Measurements from ENCODE around the gene DENND5A. TPM values are rescaled to one million over a fixed set of nuclear protein-coding genes. Genes with fewer than 3 reads are reported as not detected.

DENND5A gene
- total and polyA plus RNA-seq, 2 of the 8 experiments (the other 6 are each of a cell fraction or from before 2014, with no cell fraction given): 65.7 to 139 TPM

DNA sequence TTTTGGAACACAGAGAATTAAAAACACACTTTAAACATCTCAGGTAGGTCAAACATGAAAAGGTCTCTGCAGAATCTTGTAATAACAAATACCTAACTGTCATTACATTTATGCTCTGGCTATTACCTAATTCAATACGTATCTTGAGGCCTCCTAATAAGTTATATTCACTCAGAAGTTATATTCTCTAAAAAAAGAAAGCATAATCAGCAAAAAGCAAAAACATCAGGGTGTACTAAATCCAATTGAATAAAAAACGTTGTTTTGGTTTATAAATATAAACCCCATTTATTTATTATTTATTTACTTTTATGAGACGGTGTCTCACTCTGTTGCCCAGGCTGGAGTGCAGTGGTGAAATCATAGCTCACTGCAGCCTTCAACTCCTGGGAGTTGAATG is 39.0 kb upstream of the DENND5A start:
- POLR2A ChIA-PET (ENCODE audit: partially characterized antibody): interaction anchor here (0.7 to 1.4 kb wide), 2 partner anchors 80 to 189 kb away, joined by 3 to 4 read pairs; partner anchors contain the start of gene IPO7
- no peak for TF ChIP-seq TCF12 (IDR thresholded peaks at IDR 0.05; ENCODE audit: low read depth, low read length)
- no peak for TF ChIP-seq CREB1 (IDR thresholded peaks at IDR 0.05)
- no peak for TF ChIP-seq RXRA (IDR thresholded peaks at IDR 0.05; ENCODE audit: insufficient read depth, low read depth, low read length)
- no peak for TF ChIP-seq SRF (IDR thresholded peaks at IDR 0.05; ENCODE audit: low read depth, low read length)
- TF ChIP-seq RFX5 (IDR thresholded peaks at IDR 0.05; ENCODE audit: borderline replicate concordance, low read depth, low read length): no peak
- no peak for TF ChIP-seq SIRT6 (IDR thresholded peaks at IDR 0.05; ENCODE audit: low read length)
- no peak for TF ChIP-seq EZH2 (IDR thresholded peaks at IDR 0.05; ENCODE audit: low read depth, low read length, severe bottlenecking)

More for the DNA sequence above, 39.0 kb upstream of the DENND5A start:
- Histone ChIP-seq H3K23me2 (ENCODE audit: low read depth, low read length) (peaks cover 2% of the 10 kb centered on the region; the same call in 1 of the 2 replicates), H3K79me1 (ENCODE audit: low read depth, low read length) (no peaks in the 10 kb centered on the region; the same call in 1 of the 2 replicates), H2BK5ac (ENCODE audit: low read depth, low read length) (no peak overlapping the region), H2BK120ac (replicated peaks; ENCODE audit: low read depth, low read length) (no peak overlapping the region), H4K8ac (ENCODE audit: extremely low read depth, insufficient read depth, low read length) (no peak overlapping the region), H3K79me2 (ENCODE audit: control insufficient read depth in 1 of 2, insufficient read depth in 2 of 2, low read length in 2 of 2) (peaks cover 0 to 70% of the 10 kb centered on the region in 2 experiments; a peak in 3 of 4 replicates), H3K9ac (replicated peaks in 1 of 4; ENCODE audit: extremely low read depth in 1 of 4, low read depth in 3 of 4, low read length in 3 of 4) (no peak overlapping the region), H2BK20ac (ENCODE audit: low read length) (no peak overlapping the region), H3K4me3 (ENCODE audit: extremely low read depth in 1 of 4, insufficient read depth in 2 of 4, low read depth in 3 of 4, low read length in 4 of 4) (no peak overlapping the region), H3K27ac (ENCODE audit: low read depth, low read length) (no peak overlapping the region), H2AFZ (ENCODE audit: low read length) (no peak overlapping the region), H3K23ac (ENCODE audit: insufficient read length) (no peak overlapping the region), H3K4me2 (ENCODE audit: insufficient read depth in 1 of 2, low read depth in 2 of 2, low read length in 2 of 2) (no peak overlapping the region), H3K36me3 (ENCODE audit: control insufficient read depth in 2 of 4, insufficient read depth in 4 of 4, low read length in 3 of 4) (peaks cover 0 to 4% (median 0%) of the 10 kb centered on the region in 4 experiments; a peak in 1 of 8 replicates), H3K4me1 (replicated peaks in 1 of 4; ENCODE audit: control insufficient read depth in 3 of 4, insufficient read depth in 4 of 4, low read length in 3 of 4) (0 out of 7 replicates have a peak, but pooled peaks cover 0 to 2% (median 0%) of the 10 kb centered on the region in 4 experiments), H2BK12ac (ENCODE audit: low read depth, low read length) (no peak overlapping the region), H3K56ac (replicated peaks; ENCODE audit: insufficient read length, low read depth, low read length) (no peak overlapping the region), H3K14ac (ENCODE audit: insufficient read length) (no peak overlapping the region), H3K4ac (replicated peaks; ENCODE audit: insufficient read length, low read depth, low read length) (no peak overlapping the region), H2BK15ac (ENCODE audit: low read length) (no peak overlapping the region), H2AK5ac (ENCODE audit: low read depth, low read length) (no peak overlapping the region), H3K27me3 (replicated peaks in 1 of 4; ENCODE audit: control insufficient read depth in 3 of 4, extremely low read depth in 1 of 4, insufficient read depth in 3 of 4, low read length in 3 of 4) (no peaks in the 10 kb centered on the region), H4K91ac (replicated peaks; ENCODE audit: insufficient read length, low read length) (no peak overlapping the region), H3K18ac (ENCODE audit: extremely low read depth, low read length) (no peak overlapping the region), H4K5ac (ENCODE audit: insufficient read length, low read depth, low read length) (no peak overlapping the region), H4K20me1 (replicated peaks in 1 of 2; ENCODE audit: control insufficient read depth in 1 of 2, insufficient read depth in 2 of 2, low read length in 2 of 2) (peaks cover 0 to 3% of the 10 kb centered on the region in 2 experiments), H3K9me3 (ENCODE audit: insufficient read depth in 2 of 2, low read depth in 1 of 2, low read length in 1 of 2) (no peaks in the 10 kb centered on the region)
- DNase-seq (ENCODE audit: low read depth in 1 of 2, low spot score in 2 of 2) (no peak), FAIRE-seq (no peak)
- CTCF ChIA-PET (ENCODE audit: partially characterized antibody): interaction anchor here (0.6 to 1.0 kb wide), 3 partner anchors 101 to 1131 kb away, joined by 3 to 6 read pairs (median 3); no protein-coding TSS in a partner anchor
- WGBS, 2 experiments (ENCODE audit: extremely low coverage in 1 of 2, insufficient coverage in 1 of 2, insufficient read length in 1 of 2, insufficient replicate concordance in 2 of 2, low coverage in 1 of 2, low lambda C conversion rate in 2 of 2, missing lambda C conversion rate in 1 of 2): 92% methylated on average over 3 of the region's 3 CpGs; no CpG with 5 or more reads in 1 of the 2 experiments

All from H1 (cell line).